ENCODE results near the gene NDUFB10.

Gene NDUFB10

GRCh38 chr16:1974157-1975070 is 15.1 kb downstream of the NDUFB10 start:
- H3K27me3 ChIP-seq (ENCODE audit: control insufficient read depth, insufficient read depth, low read length): peaks cover 4% of the 10 kb centered on the region
- peaks cover 43% of the 10 kb centered on the region for H3K36me3 ChIP-seq (ENCODE audit: control insufficient read depth, insufficient read depth, low read length)
- no peak overlapping the region for H3K4me3 ChIP-seq (ENCODE audit: low read depth, low read length)

GRCh38 chr16:1975432-1976215 is 16.3 kb downstream of the NDUFB10 start:
- H3K4me3 ChIP-seq (ENCODE audit: low read depth, low read length): no peak overlapping the region
- H3K27ac ChIP-seq (ENCODE audit: low read depth, low read length): no peak overlapping the region
- H3K9ac ChIP-seq (ENCODE audit: low read length): no peak overlapping the region
- H3K36me3 ChIP-seq (ENCODE audit: control insufficient read depth, insufficient read depth, low read length): peaks cover 43% of the 10 kb centered on the region
- H3K4me1 ChIP-seq (ENCODE audit: control insufficient read depth, insufficient read depth, low read length): peaks cover 14% of the 10 kb centered on the region
- no peaks in the 10 kb centered on the region for H3K9me3 ChIP-seq (ENCODE audit: control insufficient read depth, insufficient read depth, low read depth, low read length)
- H3K27me3 ChIP-seq (ENCODE audit: control insufficient read depth, insufficient read depth, low read length): peaks cover 16% of the 10 kb centered on the region

More at GRCh38 chr16:1974157-1975070, 15.1 kb downstream of the NDUFB10 start:
- H3K9ac ChIP-seq (ENCODE audit: low read length): no peak overlapping the region
- H3K9me3 ChIP-seq (ENCODE audit: control insufficient read depth, insufficient read depth, low read depth, low read length): no peaks in the 10 kb centered on the region
- H3K27ac ChIP-seq (ENCODE audit: low read depth, low read length): no peak overlapping the region
- H3K4me1 ChIP-seq (ENCODE audit: control insufficient read depth, insufficient read depth, low read length): peaks cover 8% of the 10 kb centered on the region

GRCh38 chr16:1976216-1976520 is 16.8 kb downstream of the NDUFB10 start:
- Histone ChIP-seq H3K4me1 (ENCODE audit: control insufficient read depth, insufficient read depth, low read length) (peaks cover 17% of the 10 kb centered on the region), H3K9me3 (ENCODE audit: control insufficient read depth, insufficient read depth, low read depth, low read length) (no peaks in the 10 kb centered on the region), H3K27ac (ENCODE audit: low read depth, low read length) (no peak overlapping the region), H3K27me3 (ENCODE audit: control insufficient read depth, insufficient read depth, low read length) (peaks cover 21% of the 10 kb centered on the region), H3K4me3 (ENCODE audit: low read depth, low read length) (no peak overlapping the region), H3K36me3 (ENCODE audit: control insufficient read depth, insufficient read depth, low read length) (peaks cover 43% of the 10 kb centered on the region), H3K9ac (ENCODE audit: low read length) (no peak overlapping the region)

- peaks cover 43% of the 10 kb centered on the region for H3K36me3 ChIP-seq (ENCODE audit: control insufficient read depth, insufficient read depth, low read length)
- H3K9me3 ChIP-seq (ENCODE audit: control insufficient read depth, insufficient read depth, low read depth, low read length): no peaks in the 10 kb centered on the region
- H3K4me3 ChIP-seq (ENCODE audit: low read depth, low read length): no peak overlapping the region
- H3K9ac ChIP-seq (ENCODE audit: low read length): no peak overlapping the region
- peaks cover 32% of the 10 kb centered on the region for H3K27me3 ChIP-seq (ENCODE audit: control insufficient read depth, insufficient read depth, low read length)
- peaks cover 27% of the 10 kb centered on the region for H3K4me1 ChIP-seq (ENCODE audit: control insufficient read depth, insufficient read depth, low read length)
- no peak overlapping the region for H3K27ac ChIP-seq (ENCODE audit: low read depth, low read length)
These were observed 17.9 kb downstream of the NDUFB10 start for GRCh38 chr16:1976951-1977874.

GRCh38 chr16:1977875-1978268 is 18.5 kb downstream of the NDUFB10 start:
- H3K9ac ChIP-seq (ENCODE audit: low read length): no peak overlapping the region
- H3K4me1 ChIP-seq (ENCODE audit: control insufficient read depth, insufficient read depth, low read length): peaks cover 24% of the 10 kb centered on the region
- peaks cover 43% of the 10 kb centered on the region for H3K36me3 ChIP-seq (ENCODE audit: control insufficient read depth, insufficient read depth, low read length)
- H3K4me3 ChIP-seq (ENCODE audit: low read depth, low read length): no peak overlapping the region
- no peaks in the 10 kb centered on the region for H3K9me3 ChIP-seq (ENCODE audit: control insufficient read depth, insufficient read depth, low read depth, low read length)
- peaks cover 38% of the 10 kb centered on the region for H3K27me3 ChIP-seq (ENCODE audit: control insufficient read depth, insufficient read depth, low read length)
- no peak overlapping the region for H3K27ac ChIP-seq (ENCODE audit: low read depth, low read length)

- Histone ChIP-seq H3K36me3 (ENCODE audit: control insufficient read depth, insufficient read depth, low read length) (peaks cover 43% of the 10 kb centered on the region), H3K27me3 (ENCODE audit: control insufficient read depth, insufficient read depth, low read length) (peaks cover 43% of the 10 kb centered on the region), H3K9ac (ENCODE audit: low read length) (no peak overlapping the region), H3K9me3 (ENCODE audit: control insufficient read depth, insufficient read depth, low read depth, low read length) (no peaks in the 10 kb centered on the region), H3K27ac (ENCODE audit: low read depth, low read length) (no peak overlapping the region), H3K4me1 (ENCODE audit: control insufficient read depth, insufficient read depth, low read length) (peaks cover 28% of the 10 kb centered on the region), H3K4me3 (ENCODE audit: low read depth, low read length) (peak overlapping the region; percentile 69)
These were observed 19.3 kb downstream of the NDUFB10 start for GRCh38 chr16:1978476-1979120.

GRCh38 chr16:1979271-1980029 is 20.1 kb downstream of the NDUFB10 start:
- H3K9ac ChIP-seq (ENCODE audit: low read length): peak overlapping the region; percentile 56
- no peak overlapping the region for H3K27ac ChIP-seq (ENCODE audit: low read depth, low read length)
- H3K9me3 ChIP-seq (ENCODE audit: control insufficient read depth, insufficient read depth, low read depth, low read length): no peaks in the 10 kb centered on the region
- peaks cover 28% of the 10 kb centered on the region for H3K4me1 ChIP-seq (ENCODE audit: control insufficient read depth, insufficient read depth, low read length)
- peaks cover 38% of the 10 kb centered on the region for H3K36me3 ChIP-seq (ENCODE audit: control insufficient read depth, insufficient read depth, low read length)
- H3K27me3 ChIP-seq (ENCODE audit: control insufficient read depth, insufficient read depth, low read length): peaks cover 43% of the 10 kb centered on the region
- H3K4me3 ChIP-seq (ENCODE audit: low read depth, low read length): peak overlapping the region; percentile 69

GRCh38 chr16:1980030-1980769 is 20.9 kb downstream of the NDUFB10 start:
- Histone ChIP-seq H3K9ac (ENCODE audit: low read length) (peak overlapping the region; percentile 56), H3K27ac (ENCODE audit: low read depth, low read length) (no peak overlapping the region), H3K4me1 (ENCODE audit: control insufficient read depth, insufficient read depth, low read length) (peaks cover 33% of the 10 kb centered on the region), H3K9me3 (ENCODE audit: control insufficient read depth, insufficient read depth, low read depth, low read length) (no peaks in the 10 kb centered on the region), H3K4me3 (ENCODE audit: low read depth, low read length) (peak overlapping the region; percentile 69), H3K27me3 (ENCODE audit: control insufficient read depth, insufficient read depth, low read length) (peaks cover 43% of the 10 kb centered on the region), H3K36me3 (ENCODE audit: control insufficient read depth, insufficient read depth, low read length) (peaks cover 30% of the 10 kb centered on the region)

- Histone ChIP-seq H3K9ac (ENCODE audit: low read length) (no peak overlapping the region), H3K4me3 (ENCODE audit: low read depth, low read length) (peak overlapping the region; percentile 69), H3K9me3 (ENCODE audit: control insufficient read depth, insufficient read depth, low read depth, low read length) (no peaks in the 10 kb centered on the region), H3K27ac (ENCODE audit: low read depth, low read length) (no peak overlapping the region), H3K36me3 (ENCODE audit: control insufficient read depth, insufficient read depth, low read length) (peaks cover 28% of the 10 kb centered on the region), H3K4me1 (ENCODE audit: control insufficient read depth, insufficient read depth, low read length) (peaks cover 34% of the 10 kb centered on the region), H3K27me3 (ENCODE audit: control insufficient read depth, insufficient read depth, low read length) (peaks cover 43% of the 10 kb centered on the region)
These were observed 21.4 kb downstream of the NDUFB10 start for GRCh38 chr16:1980770-1981087.
